Calu3 (cell line): Measurements from ENCODE around the gene EP400. TPM values are rescaled to one million over a fixed set of nuclear protein-coding genes. Genes with fewer than 3 reads are reported as not detected.

Experiments used
- BruUV-seq: library from RNA; stranded (reverse); fragments of 400-500 nt; replicated peaks from 2 replicates; lab custom pipeline; 2021; lab: Mats Ljungman, UMichigan
- CTCF ChIA-PET: fragments of 300-600 bp; sonication (Branson Sonifier 250); formaldehyde crosslinking; loops from one replicate; lab custom pipeline; 2022; ENCODE audit warnings: antibody characterized with exemption; lab: Charles Lee
- DNase-seq: peaks from one replicate; pipeline ENCODE4 v3.0.0; 2022
- H3K27ac Mint-ChIP-seq: one replicate; pipeline ENCODE4 v1.8.0; 2022; ENCODE audit warnings: mixed read lengths; ENCODE audit not compliant: unreplicated experiment
- H3K27me3 Mint-ChIP-seq: one replicate; pipeline ENCODE4 v1.8.0; 2022; ENCODE audit warnings: mixed read lengths; ENCODE audit not compliant: unreplicated experiment
- H3K36me3 Mint-ChIP-seq: one replicate; pipeline ENCODE4 v1.8.0; 2022; ENCODE audit warnings: mild to moderate bottlenecking, moderate library complexity, mixed read lengths; ENCODE audit not compliant: insufficient read depth, unreplicated experiment
- H3K4me1 Mint-ChIP-seq: one replicate; pipeline ENCODE4 v1.8.0; 2022; ENCODE audit warnings: mild to moderate bottlenecking, low read depth, mixed read lengths; ENCODE audit not compliant: unreplicated experiment
- H3K4me3 Mint-ChIP-seq: one replicate; pipeline ENCODE4 v1.8.0; 2022; ENCODE audit warnings: mild to moderate bottlenecking, low read depth, moderate library complexity, mixed read lengths; ENCODE audit not compliant: unreplicated experiment
- H3K9me3 Mint-ChIP-seq: one replicate; pipeline ENCODE4 v1.8.0; 2022; ENCODE audit warnings: low read depth, mixed read lengths; ENCODE audit not compliant: unreplicated experiment
- CTCF ChIP-seq: fragments of 200-600 bp; IDR thresholded peaks from one replicate; pipeline ENCODE4 v1.8.0; 2022; ENCODE audit warnings: antibody characterized with exemption; ENCODE audit not compliant: unreplicated experiment
- intact Hi-C: fragments of 100-400 bp; cut with micrococcal nuclease; formaldehyde crosslinking; loops from one replicate; pipeline ENCODE4 v1.10.0; 2022; ENCODE audit not compliant: unreplicated experiment
- total RNA-seq: library from RNA; stranded (reverse); gene quantifications from 2 replicates; pipeline ENCODE4 v1.2.3, GENCODE V29; 2022

EP400 gene
- total RNA-seq, 1 experiment from 2014 or later, result 88.7 TPM

GRCh38 chr12:131902332-131903241, 47.2 kb upstream of the EP400 start:
- BruUV-seq, result no TSS peak
- no peaks in the 10 kb centered on the region for H3K9me3 Mint-ChIP-seq
- H3K27ac Mint-ChIP-seq, result no peak overlapping the region
- no peak for DNase-seq
- intact Hi-C loops, result no loop called here
- CTCF ChIA-PET, result interaction anchor here (1.0 kb wide), 1 partner anchor 51 kb away, joined by 3 read pairs; no protein-coding TSS in a partner anchor
- peaks cover 12% of the 10 kb centered on the region for H3K4me1 Mint-ChIP-seq
- H3K4me3 Mint-ChIP-seq, result no peak overlapping the region
- TF ChIP-seq CTCF, result no peak
- no peaks in the 10 kb centered on the region for H3K27me3 Mint-ChIP-seq
- peaks cover 14% of the 10 kb centered on the region for H3K36me3 Mint-ChIP-seq

GRCh38 chr12:131903270-131904255, 46.2 kb upstream of the EP400 start:
- H3K4me1 Mint-ChIP-seq, result peaks cover 12% of the 10 kb centered on the region
- no peak for DNase-seq
- intact Hi-C loops, result no loop called here
- CTCF ChIA-PET, result no interaction called here
- peaks cover 14% of the 10 kb centered on the region for H3K36me3 Mint-ChIP-seq
- H3K9me3 Mint-ChIP-seq, result no peaks in the 10 kb centered on the region
- no peak overlapping the region for H3K27ac Mint-ChIP-seq
- no TSS peak for BruUV-seq
- no peaks in the 10 kb centered on the region for H3K27me3 Mint-ChIP-seq
- TF ChIP-seq CTCF, result no peak
- H3K4me3 Mint-ChIP-seq, result no peak overlapping the region

- no peak for DNase-seq
- CTCF ChIA-PET, result interaction anchor here (0.6 kb wide), 1 partner anchor 318 kb away, joined by 3 read pairs; no protein-coding TSS in a partner anchor
- H3K4me3 Mint-ChIP-seq, result no peak overlapping the region
- no peak overlapping the region for H3K27ac Mint-ChIP-seq
- TF ChIP-seq CTCF, result no peak
- intact Hi-C loops, result no loop called here
- H3K9me3 Mint-ChIP-seq, result no peaks in the 10 kb centered on the region
- peaks cover 12% of the 10 kb centered on the region for H3K4me1 Mint-ChIP-seq
- BruUV-seq, result no TSS peak
- H3K27me3 Mint-ChIP-seq, result no peaks in the 10 kb centered on the region
- H3K36me3 Mint-ChIP-seq, result peaks cover 19% of the 10 kb centered on the region
Measured at GRCh38 chr12:131904346-131904745, 45.4 kb upstream of the EP400 start.

- BruUV-seq, result no TSS peak
- CTCF ChIA-PET, result interaction anchor here (0.6 kb wide), 1 partner anchor 319 kb away, joined by 3 read pairs; no protein-coding TSS in a partner anchor
- Mint-ChIP-seq H3K27ac (no peak overlapping the region), H3K4me1 (peaks cover 12% of the 10 kb centered on the region), H3K4me3 (no peak overlapping the region), H3K9me3 (no peaks in the 10 kb centered on the region), H3K36me3 (peaks cover 19% of the 10 kb centered on the region), H3K27me3 (no peaks in the 10 kb centered on the region)
- DNase-seq, result no peak
- TF ChIP-seq CTCF, result no peak
- intact Hi-C loops, result no loop called here
Measured at GRCh38 chr12:131905081-131905629, 44.6 kb upstream of the EP400 start.
